HG03442 (cell line): Measurements from ENCODE around the gene ASAH2B.

ENCODE experiments used
- ATAC-seq: cut with Tn5 transposase; IDR thresholded peaks from one replicate; pipeline ENCODE4 v1.9.1; 2021; ENCODE audit warnings: mild to moderate bottlenecking, moderate library complexity; ENCODE audit not compliant: unreplicated experiment

ASAH2B gene

DNA sequence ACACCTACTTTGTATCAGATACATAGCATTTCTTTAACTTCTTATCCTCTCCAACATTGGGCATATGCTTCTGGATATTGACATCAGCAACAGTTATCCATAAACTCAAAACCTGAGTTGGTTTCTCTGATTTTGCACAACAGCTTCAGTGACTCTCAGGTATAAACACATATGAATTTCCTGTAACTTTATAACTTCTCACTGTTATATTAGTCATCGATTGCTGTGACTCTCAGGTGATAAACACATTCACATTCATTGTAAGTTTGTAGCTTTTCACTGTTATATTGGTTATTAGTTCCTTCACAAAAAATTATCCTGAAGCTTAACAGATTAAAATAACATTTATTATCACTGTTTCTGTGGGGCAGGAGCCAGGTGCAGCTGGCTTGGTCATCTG is 57.0 kb downstream of the ASAH2B start:
- ATAC-seq = no peak

DNA sequence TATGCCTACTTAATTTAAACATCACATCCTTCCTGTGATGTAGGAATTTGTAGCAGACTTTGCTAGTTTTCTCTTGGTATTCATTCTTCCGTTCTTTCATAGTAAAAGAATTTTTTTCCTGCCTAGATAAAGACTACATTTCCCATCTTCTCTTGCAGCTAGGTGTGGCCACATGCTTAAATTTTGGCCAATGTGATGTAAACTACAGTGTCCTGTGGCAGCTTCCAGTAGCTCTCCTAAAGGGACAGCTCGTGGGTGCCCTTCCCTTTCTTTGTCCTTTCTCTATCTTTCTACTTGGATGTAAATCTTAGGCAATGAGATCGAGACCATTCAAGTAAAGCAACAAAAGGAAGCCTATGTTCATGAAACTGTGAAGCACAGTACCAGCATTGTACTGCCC is 58.6 kb downstream of the ASAH2B start:
- no peak for ATAC-seq

GRCh38 chr10:50799595-50799994 is 59.9 kb downstream of the ASAH2B start:
- ATAC-seq = no peak

GRCh38 chr10:50805981-50806622 is 66.4 kb downstream of the ASAH2B start:
- ATAC-seq = no peak

DNA sequence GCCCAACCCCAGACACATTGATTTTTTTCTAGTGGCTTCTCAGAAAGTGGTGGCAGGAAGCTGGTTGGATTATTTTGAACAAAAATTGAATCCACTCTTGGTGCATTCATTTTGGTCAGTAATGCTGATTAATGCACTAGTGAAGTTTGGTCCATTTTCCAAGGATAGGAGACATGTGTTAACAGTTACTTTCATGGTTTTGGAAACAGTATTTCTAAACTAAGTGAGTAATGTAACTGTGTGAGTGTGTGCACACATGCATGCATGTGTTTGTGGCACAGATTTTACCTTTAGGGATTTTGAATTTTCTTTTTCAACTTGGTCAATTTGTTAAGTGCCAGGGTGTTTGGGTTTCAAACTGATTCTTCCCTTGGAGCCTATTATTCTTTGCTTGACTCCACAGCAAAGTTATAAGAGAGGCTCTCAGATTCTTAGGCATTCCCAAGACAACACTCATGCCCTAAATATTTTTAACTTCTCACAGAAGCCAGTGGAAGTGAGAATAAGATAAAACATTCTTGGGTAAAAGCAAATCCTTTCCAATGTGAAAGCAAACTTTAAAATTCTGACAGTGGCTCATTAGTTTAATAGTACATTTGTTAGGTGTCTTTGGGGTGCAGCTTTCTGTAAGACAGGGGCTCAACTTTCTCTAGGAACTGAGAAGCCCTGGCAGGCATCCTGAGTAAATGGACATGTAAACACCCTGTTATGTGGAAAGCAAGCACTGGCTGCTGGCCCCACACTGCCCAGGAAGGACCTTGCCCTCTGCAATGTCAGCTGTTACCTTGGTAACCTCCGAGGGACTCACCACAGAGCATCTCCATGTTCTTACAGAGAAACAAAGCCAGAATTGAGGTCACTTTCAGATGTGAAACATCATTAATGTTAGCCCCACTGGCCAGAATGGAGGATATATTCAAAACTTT is 68.4 kb downstream of the ASAH2B start:
- ATAC-seq = no peak
